ELR (cell line): ENCODE results near the gene RXRA.

ENCODE experiments used
- DNase-seq: peaks from one replicate; pipeline ENCODE4 v3.0.0-alpha.2; 2015; ENCODE audit warnings: low read depth

Gene RXRA

GRCh38 chr9:134383148-134383547 is 56.9 kb downstream of the RXRA start:
- DNase-seq, result no peak

- DNase-seq, result peak; percentile 44
These were observed 58.7 kb downstream of the RXRA start for GRCh38 chr9:134384811-134385479.

GRCh38 chr9:134385915-134386314 is 59.7 kb downstream of the RXRA start:
- DNase-seq, result no peak

DNA sequence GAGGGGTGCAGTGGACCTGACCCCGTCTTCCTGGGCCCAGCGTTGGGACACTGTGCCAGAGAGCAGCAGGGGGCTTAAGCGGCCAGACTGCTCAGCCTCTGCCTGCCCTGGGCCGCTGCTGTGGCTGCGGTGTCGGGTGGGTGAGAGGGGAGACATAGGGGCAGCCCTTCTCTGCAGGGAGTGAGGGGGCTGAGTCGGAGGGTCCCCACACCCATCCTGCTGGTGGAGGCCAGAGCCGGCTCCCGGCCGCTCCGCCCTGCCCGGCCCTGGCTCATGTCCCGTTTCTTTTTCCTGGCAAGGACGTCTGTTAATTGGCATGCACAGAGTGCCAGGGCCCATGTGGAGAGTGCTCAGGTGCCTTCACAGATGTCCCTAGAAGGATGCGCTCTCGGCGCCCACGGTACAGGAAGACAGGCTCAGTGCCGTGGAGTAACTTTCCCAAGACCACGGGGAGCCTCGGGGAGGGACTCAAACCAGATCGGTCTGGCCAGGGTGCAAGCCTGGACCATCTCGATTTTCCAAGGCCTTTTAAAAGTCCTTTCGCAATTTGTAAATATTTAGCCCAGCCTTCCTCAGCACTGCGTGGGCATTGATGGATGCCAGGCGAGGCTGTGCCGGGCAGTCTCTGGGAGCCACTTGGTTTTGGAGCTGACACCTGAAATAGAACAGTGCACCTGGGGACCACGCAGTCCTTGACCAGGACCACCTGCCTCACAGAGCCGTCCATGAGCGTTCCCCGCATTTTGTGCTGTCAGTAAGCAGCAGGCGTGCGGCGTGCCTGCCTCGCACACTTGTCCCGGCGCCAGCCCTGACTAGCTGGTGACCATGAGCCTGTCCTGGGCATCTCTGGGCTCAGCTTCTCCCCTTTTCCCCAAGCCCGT is 60.9 kb downstream of the RXRA start:
- no peak for DNase-seq

DNA sequence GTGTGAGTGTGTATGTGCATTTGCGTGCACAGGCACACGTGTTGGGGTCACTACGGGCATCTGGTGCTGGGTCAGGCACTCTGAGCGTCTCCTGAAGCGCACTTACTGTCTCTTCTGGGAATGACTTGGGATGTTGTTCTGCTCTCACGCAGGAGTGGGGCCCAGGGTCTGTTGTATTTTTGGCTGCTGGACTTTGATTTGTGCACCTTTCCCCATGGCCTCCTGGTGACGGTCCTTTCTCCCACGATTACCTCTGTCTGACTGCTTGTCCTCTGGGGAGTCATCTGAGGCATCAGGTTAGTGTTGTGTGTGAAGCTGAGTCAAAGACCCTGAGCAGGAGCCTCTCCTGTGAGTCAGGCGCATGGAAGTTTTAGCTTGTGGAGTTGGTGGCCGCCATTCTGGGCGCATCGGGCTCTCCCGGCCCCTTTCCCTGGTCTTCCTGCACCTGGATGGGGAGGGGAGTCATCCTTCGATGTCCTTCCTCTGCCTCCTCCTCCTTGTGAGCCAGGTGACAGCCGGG is 62.1 kb downstream of the RXRA start:
- DNase-seq, result peak; percentile 28

- no peak for DNase-seq
These were observed 62.7 kb downstream of the RXRA start for GRCh38 chr9:134388976-134389375.

- DNase-seq, result no peak
These were observed 63.4 kb downstream of the RXRA start for GRCh38 chr9:134389642-134390041.

DNA sequence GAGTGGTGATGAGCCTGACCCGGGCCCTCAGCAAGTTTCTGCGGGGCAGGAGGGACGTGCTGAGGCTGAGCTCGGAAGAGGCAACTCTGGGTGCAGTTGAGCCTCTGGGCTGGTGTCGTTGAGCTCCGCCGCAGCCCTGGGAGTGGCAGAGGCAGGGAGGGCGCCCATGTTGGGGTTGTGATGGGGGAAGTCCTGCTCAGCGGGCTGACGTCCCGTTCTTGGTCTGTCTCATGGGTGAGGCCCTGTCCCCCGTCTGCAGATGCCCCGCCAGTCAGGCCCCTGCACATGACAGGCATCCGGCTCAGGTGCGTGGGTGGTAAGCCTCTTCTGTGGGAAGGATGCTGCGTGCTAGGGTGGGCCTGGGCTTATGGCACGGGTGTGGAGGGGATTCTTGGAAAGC is 64.3 kb downstream of the RXRA start:
- DNase-seq, result no peak

- DNase-seq, result no peak
These were observed 64.7 kb downstream of the RXRA start for GRCh38 chr9:134390947-134391318.

GRCh38 chr9:134391319-134392231 is 65.3 kb downstream of the RXRA start:
- no peak for DNase-seq

DNA sequence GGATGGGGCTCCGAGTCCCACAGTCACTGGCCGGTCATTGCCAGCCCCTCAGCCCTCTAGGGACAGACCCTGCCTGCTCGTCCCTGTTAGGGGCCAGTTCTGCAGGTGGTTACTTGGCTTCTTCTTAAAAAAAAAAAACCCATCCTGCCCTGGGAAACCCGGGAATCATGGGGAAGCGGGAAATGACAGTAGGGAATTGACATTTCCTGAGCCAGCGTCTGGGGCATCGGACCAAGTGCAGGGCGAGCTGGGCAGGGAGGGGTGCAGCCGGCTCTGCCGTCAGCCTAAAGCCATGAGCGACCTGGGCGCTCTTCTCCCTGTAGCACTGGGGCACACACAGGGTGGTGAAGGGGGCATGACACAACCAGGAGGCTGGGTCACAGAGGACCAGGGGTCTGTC is 66.6 kb downstream of the RXRA start:
- no peak for DNase-seq

DNA sequence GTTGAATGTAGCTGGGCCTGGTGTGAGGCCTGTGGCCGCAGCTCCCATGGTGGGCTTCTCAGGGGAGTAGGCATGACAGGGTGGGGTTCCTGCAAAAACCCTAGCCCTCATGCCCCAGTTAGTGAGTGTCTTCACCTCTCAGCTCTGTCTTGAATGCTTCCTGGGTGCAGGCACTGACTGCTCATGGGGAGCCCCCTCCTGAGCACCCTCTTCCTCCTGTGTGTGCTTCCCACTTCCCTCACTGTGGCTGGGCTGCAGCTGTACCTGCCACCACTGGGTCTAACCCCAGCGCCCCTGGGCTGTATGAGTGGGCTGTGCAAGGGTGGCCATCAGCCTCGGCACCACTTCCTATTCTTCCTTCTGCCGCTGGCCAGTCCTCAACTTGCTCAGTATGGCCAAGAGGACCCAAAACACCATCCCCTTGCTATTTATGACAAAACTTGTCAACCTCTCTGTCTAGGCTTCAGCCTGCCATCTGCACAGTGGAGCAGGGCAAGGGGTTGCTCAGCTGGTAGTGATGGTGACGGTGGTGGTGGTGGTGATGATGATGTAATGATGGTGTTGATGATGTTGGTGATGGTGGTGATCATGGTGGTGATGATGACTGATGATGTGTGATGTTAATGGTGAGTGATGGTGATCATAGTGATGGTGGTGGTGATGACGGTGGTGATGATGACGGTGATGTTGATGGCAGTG is 67.5 kb downstream of the RXRA start:
- no peak for DNase-seq

DNA sequence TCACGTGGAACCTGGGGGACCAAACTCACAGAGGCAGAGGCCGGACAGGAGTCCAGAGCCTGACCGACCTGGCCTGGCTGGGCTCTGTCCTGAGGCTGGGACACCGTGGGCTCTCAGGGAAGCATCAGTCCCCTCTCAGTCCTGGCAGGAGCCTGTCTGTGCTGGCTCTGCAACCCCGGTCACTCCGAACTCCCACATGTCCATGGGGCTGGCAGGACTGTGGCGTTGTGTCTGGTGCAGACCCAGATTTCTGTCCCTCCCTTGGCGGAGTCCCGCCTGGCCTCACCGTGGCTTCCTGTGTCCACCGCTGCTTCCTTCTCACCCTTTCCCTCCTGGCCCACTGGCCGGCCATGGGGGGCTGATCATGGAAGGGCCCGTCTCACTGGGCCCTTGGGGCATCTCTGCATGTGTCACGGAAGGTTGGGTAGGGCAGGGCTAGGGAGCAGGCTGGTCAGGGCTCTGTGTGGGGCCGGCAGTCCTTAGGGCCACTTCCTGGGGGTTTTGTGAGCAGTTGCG is 68.8 kb downstream of the RXRA start:
- no peak for DNase-seq

- DNase-seq, result no peak
These were observed 69.5 kb downstream of the RXRA start for GRCh38 chr9:134395737-134396257.

DNA sequence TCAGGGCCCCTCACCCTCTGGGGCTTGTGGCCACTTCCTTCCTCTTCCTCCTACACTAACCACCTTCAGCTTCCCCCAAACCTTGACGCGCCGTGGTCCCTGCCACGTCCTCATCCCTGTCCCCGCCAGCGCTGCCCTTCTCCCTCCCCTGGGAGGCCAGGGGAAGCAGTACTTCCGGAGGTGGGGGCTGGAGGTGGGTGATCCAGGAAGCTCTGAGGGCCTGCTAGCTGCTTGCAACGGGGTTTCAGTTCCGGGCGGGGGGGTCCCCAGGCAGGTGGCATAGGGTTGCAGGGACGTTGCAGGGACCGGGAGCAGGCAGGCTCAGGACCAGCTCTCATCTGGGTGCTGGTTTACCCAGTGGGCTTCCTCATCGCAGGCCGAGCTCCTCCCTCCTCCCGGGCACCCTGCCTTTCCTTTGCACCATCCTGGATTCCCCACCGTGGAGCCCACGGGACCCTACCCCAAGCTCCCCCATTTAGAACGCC is 70.0 kb downstream of the RXRA start:
- DNase-seq, result no peak

GRCh38 chr9:134396825-134397224 is 70.6 kb downstream of the RXRA start:
- no peak for DNase-seq

DNA sequence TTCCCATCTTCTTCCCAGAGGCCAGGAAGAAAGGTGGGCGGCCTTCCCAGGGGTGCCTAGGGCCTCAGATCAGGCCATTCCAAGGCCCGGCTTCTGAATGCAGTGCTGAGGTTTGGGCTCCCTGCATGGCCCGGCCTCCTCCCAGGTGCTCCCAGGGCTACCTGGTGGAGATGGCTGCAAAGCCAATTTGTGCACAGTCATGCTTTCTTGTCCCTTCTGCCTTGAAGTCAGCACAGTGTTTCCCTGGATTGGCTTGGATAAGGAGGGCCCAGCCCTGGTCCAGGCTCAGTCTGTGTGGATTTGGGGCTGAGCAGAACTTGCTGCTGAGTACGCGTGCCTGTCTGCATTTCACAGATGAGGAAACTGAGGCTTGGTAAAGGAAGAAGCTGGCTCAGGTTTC is 72.5 kb downstream of the RXRA start:
- DNase-seq, result no peak

GRCh38 chr9:134399435-134400056 is 73.3 kb downstream of the RXRA start:
- peak; percentile 64 for DNase-seq

- DNase-seq, result no peak
These were observed 74.0 kb downstream of the RXRA start for GRCh38 chr9:134400283-134400682.

- DNase-seq, result no peak
These were observed 75.1 kb downstream of the RXRA start for GRCh38 chr9:134401391-134401790.

DNA sequence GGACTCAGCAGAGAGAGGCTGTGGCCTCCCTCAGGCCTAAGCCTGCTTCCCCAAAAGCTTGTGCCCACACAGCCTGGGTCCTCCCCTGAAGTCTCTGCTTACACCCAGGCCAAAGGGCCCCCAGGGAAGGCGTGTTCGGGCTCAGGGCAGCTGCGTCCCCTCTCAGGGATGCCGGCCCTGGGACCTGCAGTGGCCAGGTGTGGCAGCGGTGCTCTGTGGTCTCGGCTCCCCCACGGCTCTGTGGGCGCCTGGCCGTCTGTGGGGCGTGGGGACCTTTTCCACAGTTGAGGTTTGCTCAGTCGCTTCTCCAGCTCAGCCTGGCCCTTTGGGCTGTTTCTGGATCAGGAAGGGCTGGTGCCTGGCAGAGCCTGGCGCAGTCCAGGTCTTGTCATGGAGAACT is 75.9 kb downstream of the RXRA start:
- DNase-seq, result no peak
